SU-DHL-6 (cell line): ENCODE results near the gene EPHX1.
"Not testable (repeated sequence)": the region's sequence is repeated elsewhere in the genome, so short reads cannot be mapped to it uniquely, and the experiment has no call there.

Experiments used
- EZH2phosphoT487 ChIP-seq: fragments of 200-600 bp; sonication (generic), shearing (Covaris generic); conservative IDR thresholded peaks from 2 replicates; pipeline ENCODE4 v1.6.1; 2018; ENCODE audit warnings: mild to moderate bottlenecking, antibody characterized with exemption, low read length, moderate library complexity, mixed read lengths
- TF ChIP-seq, protein P1 (sequence below): fragments of 200-600 bp; sonication (generic); IDR thresholded peaks from one replicate; pipeline ENCODE4 v1.5.1; 2017; ENCODE audit warnings: antibody characterized with exemption, mild to moderate bottlenecking, low read length, moderate library complexity; ENCODE audit not compliant: insufficient read depth, poor library complexity, severe bottlenecking

DNA sequence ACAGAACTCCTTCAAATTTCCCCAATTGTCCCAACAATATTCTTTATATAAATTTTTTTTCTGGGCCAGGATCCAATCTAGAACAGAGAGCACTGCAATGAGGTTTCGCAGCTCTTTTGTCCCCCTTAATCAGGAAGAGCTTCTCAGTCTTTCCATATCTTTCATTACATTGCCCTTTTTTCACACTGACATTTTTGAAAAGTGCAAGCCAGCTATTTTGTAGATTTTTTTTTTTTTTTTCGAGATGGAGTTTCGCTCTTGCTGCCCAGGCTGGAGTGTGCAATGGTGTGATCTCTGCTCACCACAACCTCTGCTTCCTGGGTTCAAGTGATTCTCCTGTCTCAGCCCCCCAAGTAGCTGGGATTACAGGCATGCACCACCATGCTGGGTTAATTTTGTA lies 3.2 kb upstream of the EPHX1 start:
- TF ChIP-seq, protein P1, sequence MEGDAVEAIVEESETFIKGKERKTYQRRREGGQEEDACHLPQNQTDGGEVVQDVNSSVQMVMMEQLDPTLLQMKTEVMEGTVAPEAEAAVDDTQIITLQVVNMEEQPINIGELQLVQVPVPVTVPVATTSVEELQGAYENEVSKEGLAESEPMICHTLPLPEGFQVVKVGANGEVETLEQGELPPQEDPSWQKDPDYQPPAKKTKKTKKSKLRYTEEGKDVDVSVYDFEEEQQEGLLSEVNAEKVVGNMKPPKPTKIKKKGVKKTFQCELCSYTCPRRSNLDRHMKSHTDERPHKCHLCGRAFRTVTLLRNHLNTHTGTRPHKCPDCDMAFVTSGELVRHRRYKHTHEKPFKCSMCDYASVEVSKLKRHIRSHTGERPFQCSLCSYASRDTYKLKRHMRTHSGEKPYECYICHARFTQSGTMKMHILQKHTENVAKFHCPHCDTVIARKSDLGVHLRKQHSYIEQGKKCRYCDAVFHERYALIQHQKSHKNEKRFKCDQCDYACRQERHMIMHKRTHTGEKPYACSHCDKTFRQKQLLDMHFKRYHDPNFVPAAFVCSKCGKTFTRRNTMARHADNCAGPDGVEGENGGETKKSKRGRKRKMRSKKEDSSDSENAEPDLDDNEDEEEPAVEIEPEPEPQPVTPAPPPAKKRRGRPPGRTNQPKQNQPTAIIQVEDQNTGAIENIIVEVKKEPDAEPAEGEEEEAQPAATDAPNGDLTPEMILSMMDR = not testable (repeated sequence)
- not testable (repeated sequence) for TF ChIP-seq EZH2phosphoT487
